ENCODE results near the gene PLA2G3.

PLA2G3 gene

GRCh38 chr22:31141551-31141950, 1.2 kb upstream of the PLA2G3 start:
- H3K79me2 ChIP-seq (ENCODE audit: insufficient read depth, low read length) = no peaks in the 10 kb centered on the region
- no peaks in the 10 kb centered on the region for H3F3A ChIP-seq (ENCODE audit: low read depth)
- no peaks in the 10 kb centered on the region for H3K9me3 ChIP-seq (ENCODE audit: insufficient read depth, low read depth, low read length)
- no peaks in the 10 kb centered on the region for H3K27me3 ChIP-seq (ENCODE audit: insufficient read depth, low read length, poor library complexity, severe bottlenecking)
- no peaks in the 10 kb centered on the region for H3K36me3 ChIP-seq (ENCODE audit: insufficient read depth, low read length)
- no peak overlapping the region for H2AFZ ChIP-seq (ENCODE audit: low read length)
- H3K9ac ChIP-seq (ENCODE audit: low read depth, low read length, poor library complexity, severe bottlenecking) = no peak overlapping the region
- no peaks in the 10 kb centered on the region for H3K4me1 ChIP-seq (ENCODE audit: insufficient read depth, low read length, poor library complexity, severe bottlenecking)
- TF ChIP-seq CTCF (conservative IDR thresholded peaks at IDR 0.05; ENCODE audit: low read length) (no peak), EZH2phosphoT487 (IDR thresholded peaks at IDR 0.05; ENCODE audit: borderline replicate concordance) (no peak)
- no peaks in the 10 kb centered on the region for H3K9me2 ChIP-seq (replicated peaks; ENCODE audit: low read depth, low read length)
- no peaks in the 10 kb centered on the region for H4K20me1 ChIP-seq (ENCODE audit: insufficient read depth, low read length, poor library complexity, severe bottlenecking)
- H3K4me2 ChIP-seq (ENCODE audit: low read depth, low read length, poor library complexity, severe bottlenecking) = no peak overlapping the region
- no peak overlapping the region for H3K4me3 ChIP-seq (ENCODE audit: low read length, poor library complexity, severe bottlenecking)

- TF ChIP-seq CTCF (conservative IDR thresholded peaks at IDR 0.05; ENCODE audit: low read length) (no peak), EZH2phosphoT487 (IDR thresholded peaks at IDR 0.05; ENCODE audit: borderline replicate concordance) (no peak)
- Histone ChIP-seq H2AFZ (ENCODE audit: low read length) (no peak overlapping the region), H4K20me1 (ENCODE audit: insufficient read depth, low read length, poor library complexity, severe bottlenecking) (no peaks in the 10 kb centered on the region), H3K27me3 (ENCODE audit: insufficient read depth, low read length, poor library complexity, severe bottlenecking) (no peaks in the 10 kb centered on the region), H3K36me3 (ENCODE audit: insufficient read depth, low read length) (no peaks in the 10 kb centered on the region), H3F3A (ENCODE audit: low read depth) (no peaks in the 10 kb centered on the region), H3K4me2 (ENCODE audit: low read depth, low read length, poor library complexity, severe bottlenecking) (no peak overlapping the region), H3K4me3 (ENCODE audit: low read length, poor library complexity, severe bottlenecking) (no peak overlapping the region), H3K9me2 (replicated peaks; ENCODE audit: low read depth, low read length) (no peaks in the 10 kb centered on the region), H3K9ac (ENCODE audit: low read depth, low read length, poor library complexity, severe bottlenecking) (no peak overlapping the region), H3K79me2 (ENCODE audit: insufficient read depth, low read length) (no peaks in the 10 kb centered on the region), H3K9me3 (ENCODE audit: insufficient read depth, low read depth, low read length) (no peaks in the 10 kb centered on the region), H3K4me1 (ENCODE audit: insufficient read depth, low read length, poor library complexity, severe bottlenecking) (no peaks in the 10 kb centered on the region)
Observed at GRCh38 chr22:31140746-31141145, 438 bp upstream of the PLA2G3 start.

GRCh38 chr22:31139066-31139465, 1.2 kb downstream of the PLA2G3 start:
- H3K4me2 ChIP-seq (ENCODE audit: low read depth, low read length, poor library complexity, severe bottlenecking) = no peak overlapping the region
- H4K20me1 ChIP-seq (ENCODE audit: insufficient read depth, low read length, poor library complexity, severe bottlenecking) = no peaks in the 10 kb centered on the region
- H3K9me2 ChIP-seq (replicated peaks; ENCODE audit: low read depth, low read length) = no peaks in the 10 kb centered on the region
- no peaks in the 10 kb centered on the region for H3K79me2 ChIP-seq (ENCODE audit: insufficient read depth, low read length)
- H2AFZ ChIP-seq (ENCODE audit: low read length) = no peak overlapping the region
- H3F3A ChIP-seq (ENCODE audit: low read depth) = no peaks in the 10 kb centered on the region
- no peak overlapping the region for H3K4me3 ChIP-seq (ENCODE audit: low read length, poor library complexity, severe bottlenecking)
- no peaks in the 10 kb centered on the region for H3K27me3 ChIP-seq (ENCODE audit: insufficient read depth, low read length, poor library complexity, severe bottlenecking)
- no peak overlapping the region for H3K9ac ChIP-seq (ENCODE audit: low read depth, low read length, poor library complexity, severe bottlenecking)
- TF ChIP-seq CTCF (conservative IDR thresholded peaks at IDR 0.05; ENCODE audit: low read length) = no peak
- no peak for TF ChIP-seq EZH2phosphoT487 (IDR thresholded peaks at IDR 0.05; ENCODE audit: borderline replicate concordance)
- no peaks in the 10 kb centered on the region for H3K4me1 ChIP-seq (ENCODE audit: insufficient read depth, low read length, poor library complexity, severe bottlenecking)
- no peaks in the 10 kb centered on the region for H3K9me3 ChIP-seq (ENCODE audit: insufficient read depth, low read depth, low read length)
- H3K36me3 ChIP-seq (ENCODE audit: insufficient read depth, low read length) = no peaks in the 10 kb centered on the region
